ENCODE measurements around the gene CD300LF. TPM values are rescaled to one million over a fixed set of nuclear protein-coding genes. Genes with fewer than 3 reads are reported as not detected.
A peak's percentile ranks its signal among the peaks of the same experiment; 100 is the strongest.

Gene CD300LF
- total RNA-seq, 1 donor from 2014 or later = 66.2 TPM

DNA sequence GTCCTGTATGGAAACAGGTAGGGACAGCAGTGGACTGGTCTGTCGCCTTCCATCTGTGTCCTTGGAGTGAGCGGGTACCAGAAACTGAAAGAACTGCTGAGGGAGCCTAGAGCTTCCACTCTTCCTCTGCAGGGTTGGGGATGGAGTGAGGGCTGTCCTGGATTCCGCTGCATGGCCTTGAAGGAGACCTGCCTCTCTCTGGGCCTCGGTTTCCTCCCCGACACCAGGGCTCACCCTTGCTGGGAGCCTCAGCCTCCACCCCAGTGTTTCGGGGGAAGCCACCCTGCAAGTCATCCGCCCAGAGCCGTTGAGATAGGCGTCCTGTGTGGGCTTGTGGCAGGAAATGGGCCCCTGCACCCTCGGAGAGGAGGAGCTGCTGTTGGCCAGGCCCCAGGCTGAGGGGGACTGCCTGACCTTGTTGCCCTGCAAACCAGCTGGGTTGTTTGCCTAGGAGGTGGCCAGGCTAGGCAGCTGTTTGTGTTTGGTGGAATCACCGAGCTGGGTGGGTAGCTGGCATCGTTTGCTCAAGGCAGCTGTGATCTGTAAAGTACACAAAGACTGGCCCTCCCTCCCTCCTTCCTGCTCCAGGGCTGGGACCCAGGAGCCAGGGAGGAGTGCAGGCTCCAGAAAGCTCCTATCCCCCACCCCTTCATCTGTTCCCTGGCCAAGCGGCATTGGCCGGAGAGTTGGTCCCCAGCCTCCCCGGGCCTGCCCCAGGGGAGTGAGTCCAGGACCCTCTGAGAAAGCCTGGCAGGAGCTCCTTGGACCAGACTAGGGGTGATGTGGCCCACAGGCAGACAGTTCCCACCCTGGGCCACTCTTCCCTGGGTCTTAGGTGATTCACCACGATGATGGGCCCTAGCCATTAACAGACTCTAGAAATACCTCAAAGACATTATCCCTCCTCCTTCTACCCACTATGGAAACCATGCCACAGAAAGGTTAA is 25.6 kb upstream of the CD300LF start:
- no peaks in the 10 kb centered on the region for H3K36me3 ChIP-seq
- H3K27ac ChIP-seq = peak overlapping the region; percentile 69
- ATAC-seq (peak; percentile 54 to 64), DNase-seq (no peak)
- intact Hi-C loops (cut with DNase I) = no loop called here
- TF ChIP-seq, protein P1, sequence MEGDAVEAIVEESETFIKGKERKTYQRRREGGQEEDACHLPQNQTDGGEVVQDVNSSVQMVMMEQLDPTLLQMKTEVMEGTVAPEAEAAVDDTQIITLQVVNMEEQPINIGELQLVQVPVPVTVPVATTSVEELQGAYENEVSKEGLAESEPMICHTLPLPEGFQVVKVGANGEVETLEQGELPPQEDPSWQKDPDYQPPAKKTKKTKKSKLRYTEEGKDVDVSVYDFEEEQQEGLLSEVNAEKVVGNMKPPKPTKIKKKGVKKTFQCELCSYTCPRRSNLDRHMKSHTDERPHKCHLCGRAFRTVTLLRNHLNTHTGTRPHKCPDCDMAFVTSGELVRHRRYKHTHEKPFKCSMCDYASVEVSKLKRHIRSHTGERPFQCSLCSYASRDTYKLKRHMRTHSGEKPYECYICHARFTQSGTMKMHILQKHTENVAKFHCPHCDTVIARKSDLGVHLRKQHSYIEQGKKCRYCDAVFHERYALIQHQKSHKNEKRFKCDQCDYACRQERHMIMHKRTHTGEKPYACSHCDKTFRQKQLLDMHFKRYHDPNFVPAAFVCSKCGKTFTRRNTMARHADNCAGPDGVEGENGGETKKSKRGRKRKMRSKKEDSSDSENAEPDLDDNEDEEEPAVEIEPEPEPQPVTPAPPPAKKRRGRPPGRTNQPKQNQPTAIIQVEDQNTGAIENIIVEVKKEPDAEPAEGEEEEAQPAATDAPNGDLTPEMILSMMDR (IDR thresholded peaks at IDR 0.05) = no peak
- peaks cover 51% of the 10 kb centered on the region for H3K4me1 ChIP-seq
- H3K9me3 ChIP-seq = no peaks in the 10 kb centered on the region
- peak overlapping the region; percentile 55 for H3K4me3 ChIP-seq
- peaks cover 31% of the 10 kb centered on the region for H3K27me3 ChIP-seq (ENCODE audit: low read depth)

DNA sequence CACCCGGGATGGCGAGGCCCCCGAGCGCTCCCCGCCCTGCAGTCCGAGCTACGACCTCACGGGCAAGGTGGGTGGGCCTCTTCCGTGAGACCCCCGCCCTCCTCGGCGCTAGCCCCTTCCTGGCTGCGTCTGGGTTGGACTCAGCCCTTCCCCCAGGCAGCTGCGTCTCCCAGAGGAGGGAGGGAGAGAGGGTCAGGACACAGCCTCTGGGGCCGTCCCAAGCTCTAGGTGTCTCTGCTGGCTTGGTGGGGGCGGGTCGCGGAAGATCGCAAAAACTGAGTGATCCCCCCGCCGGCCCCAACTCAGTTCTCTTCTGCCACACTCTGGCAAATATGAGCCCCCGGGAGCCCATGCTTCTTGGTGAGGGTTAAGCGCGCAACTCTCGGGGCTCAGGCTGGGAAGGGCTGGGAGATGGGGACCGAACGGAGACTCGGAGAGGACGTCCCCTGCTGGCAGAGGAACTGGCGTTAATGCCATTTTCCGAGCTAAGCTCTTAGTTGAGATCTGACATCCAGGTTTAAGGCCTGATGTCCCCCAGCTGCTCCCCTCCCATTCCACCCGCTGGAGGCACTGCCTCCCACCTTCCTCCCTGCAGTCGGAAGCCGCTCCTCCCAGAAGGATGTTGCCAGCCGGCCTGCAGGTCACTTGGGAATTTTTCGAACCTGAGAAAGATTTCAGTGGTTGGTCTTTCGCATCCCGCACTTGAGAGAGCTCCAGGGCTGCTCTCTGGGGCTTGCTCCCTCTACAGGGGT is 24.8 kb upstream of the CD300LF start:
- Histone ChIP-seq H3K4me1 (peaks cover 43% of the 10 kb centered on the region), H3K9me3 (no peaks in the 10 kb centered on the region), H3K27ac (peak overlapping the region; percentile 69), H3K27me3 (ENCODE audit: low read depth) (peaks cover 31% of the 10 kb centered on the region), H3K4me3 (peak overlapping the region; percentile 55), H3K36me3 (no peaks in the 10 kb centered on the region)
- DNase-seq = no peak
- ATAC-seq = peak; percentile 39 to 55
- TF ChIP-seq, protein P1 (IDR thresholded peaks at IDR 0.05) = peak; percentile 35
- intact Hi-C loops (cut with DNase I) = no loop called here

GRCh38 chr17:74736513-74737298 is 24.0 kb upstream of the CD300LF start, which contains the start of gene RAB37:
TSS of gene RAB37 (plus strand) at chr17:74737256. CDS start at chr17:74737273, 17 bp downstream.
- Histone ChIP-seq H3K4me1 (peaks cover 35% of the 10 kb centered on the region), H3K27ac (peak within 1 kb of the TSS; percentile 69), H3K9me3 (no peaks in the 10 kb centered on the region), H3K4me3 (peak within 1 kb of the TSS; percentile 55), H3K36me3 (no peaks in the 10 kb centered on the region), H3K27me3 (ENCODE audit: low read depth) (peaks cover 31% of the 10 kb centered on the region)
- ATAC-seq (peak; percentile 65 to 71), DNase-seq (peak; percentile 75)
- TF ChIP-seq, protein P1 (IDR thresholded peaks at IDR 0.05) = peak; percentile 61
- intact Hi-C loops (cut with DNase I) = no loop called here

DNA sequence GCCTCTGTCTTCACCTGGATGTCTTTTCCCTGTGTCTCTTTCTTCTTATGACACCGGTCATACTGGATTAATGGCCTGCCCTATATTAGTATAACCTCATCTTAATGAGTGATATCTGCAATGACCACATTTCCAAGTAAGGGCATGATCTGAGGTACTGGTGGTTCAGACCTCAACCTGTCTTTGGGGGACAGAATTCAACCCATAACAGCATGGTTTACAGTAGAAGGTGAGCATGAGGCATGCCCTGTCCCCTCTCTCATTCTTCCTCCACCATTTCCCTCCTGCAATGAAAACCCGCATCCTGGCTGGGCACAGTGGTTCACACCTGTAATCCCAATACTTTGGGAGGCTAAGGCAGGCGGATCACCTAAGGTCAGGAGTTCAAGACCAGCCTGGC is 21.5 kb upstream of the CD300LF start:
- Histone ChIP-seq H3K9me3 (no peaks in the 10 kb centered on the region), H3K4me1 (peaks cover 46% of the 10 kb centered on the region), H3K36me3 (no peaks in the 10 kb centered on the region), H3K4me3 (no peak overlapping the region), H3K27me3 (ENCODE audit: low read depth) (peaks cover 16% of the 10 kb centered on the region), H3K27ac (no peak overlapping the region)
- DNase-seq (no peak), ATAC-seq (no peak)
- intact Hi-C loops (cut with DNase I) = no loop called here
- TF ChIP-seq, protein P1 (IDR thresholded peaks at IDR 0.05) = no peak

Data from lower lobe of right lung (tissue), 2 donors.